ENCODE measurements around the gene PTAR1.

DNA sequence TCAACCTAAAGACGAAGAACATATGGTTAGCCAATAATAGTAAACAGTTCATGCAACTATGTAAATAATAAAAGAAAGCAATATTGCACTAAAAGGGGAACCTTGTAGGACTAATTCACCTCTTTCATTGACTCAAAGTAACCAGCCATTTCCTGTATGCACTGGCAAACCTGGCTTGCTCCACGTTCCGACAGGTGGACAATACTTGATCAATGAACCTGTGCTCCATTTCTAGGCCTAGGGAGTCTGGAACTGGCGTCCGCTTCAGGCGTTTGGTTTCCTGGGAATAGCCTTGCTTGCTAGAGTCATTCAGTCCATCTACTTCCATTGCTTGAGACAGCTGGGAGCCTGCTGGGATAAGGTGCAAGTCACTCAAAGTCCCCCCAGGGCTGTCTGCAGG, 41.6 kb downstream of the PTAR1 start:
- TF ChIP-seq POLR2AphosphoS5 (IDR thresholded peaks at IDR 0.05) (peak in 1 of 3 donors; percentile 20), POLR2A (IDR thresholded peaks at IDR 0.05) (no peak)
- TF ChIP-seq, protein P1, sequence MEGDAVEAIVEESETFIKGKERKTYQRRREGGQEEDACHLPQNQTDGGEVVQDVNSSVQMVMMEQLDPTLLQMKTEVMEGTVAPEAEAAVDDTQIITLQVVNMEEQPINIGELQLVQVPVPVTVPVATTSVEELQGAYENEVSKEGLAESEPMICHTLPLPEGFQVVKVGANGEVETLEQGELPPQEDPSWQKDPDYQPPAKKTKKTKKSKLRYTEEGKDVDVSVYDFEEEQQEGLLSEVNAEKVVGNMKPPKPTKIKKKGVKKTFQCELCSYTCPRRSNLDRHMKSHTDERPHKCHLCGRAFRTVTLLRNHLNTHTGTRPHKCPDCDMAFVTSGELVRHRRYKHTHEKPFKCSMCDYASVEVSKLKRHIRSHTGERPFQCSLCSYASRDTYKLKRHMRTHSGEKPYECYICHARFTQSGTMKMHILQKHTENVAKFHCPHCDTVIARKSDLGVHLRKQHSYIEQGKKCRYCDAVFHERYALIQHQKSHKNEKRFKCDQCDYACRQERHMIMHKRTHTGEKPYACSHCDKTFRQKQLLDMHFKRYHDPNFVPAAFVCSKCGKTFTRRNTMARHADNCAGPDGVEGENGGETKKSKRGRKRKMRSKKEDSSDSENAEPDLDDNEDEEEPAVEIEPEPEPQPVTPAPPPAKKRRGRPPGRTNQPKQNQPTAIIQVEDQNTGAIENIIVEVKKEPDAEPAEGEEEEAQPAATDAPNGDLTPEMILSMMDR (IDR thresholded peaks at IDR 0.05), result no peak

Measured in transverse colon (tissue), 4 donors.